Measurements from ENCODE around the gene CFLAR.
"Not testable (repeated sequence)": the region's sequence is repeated elsewhere in the genome, so short reads cannot be mapped to it uniquely, and the experiment has no call there.

Gene CFLAR

DNA sequence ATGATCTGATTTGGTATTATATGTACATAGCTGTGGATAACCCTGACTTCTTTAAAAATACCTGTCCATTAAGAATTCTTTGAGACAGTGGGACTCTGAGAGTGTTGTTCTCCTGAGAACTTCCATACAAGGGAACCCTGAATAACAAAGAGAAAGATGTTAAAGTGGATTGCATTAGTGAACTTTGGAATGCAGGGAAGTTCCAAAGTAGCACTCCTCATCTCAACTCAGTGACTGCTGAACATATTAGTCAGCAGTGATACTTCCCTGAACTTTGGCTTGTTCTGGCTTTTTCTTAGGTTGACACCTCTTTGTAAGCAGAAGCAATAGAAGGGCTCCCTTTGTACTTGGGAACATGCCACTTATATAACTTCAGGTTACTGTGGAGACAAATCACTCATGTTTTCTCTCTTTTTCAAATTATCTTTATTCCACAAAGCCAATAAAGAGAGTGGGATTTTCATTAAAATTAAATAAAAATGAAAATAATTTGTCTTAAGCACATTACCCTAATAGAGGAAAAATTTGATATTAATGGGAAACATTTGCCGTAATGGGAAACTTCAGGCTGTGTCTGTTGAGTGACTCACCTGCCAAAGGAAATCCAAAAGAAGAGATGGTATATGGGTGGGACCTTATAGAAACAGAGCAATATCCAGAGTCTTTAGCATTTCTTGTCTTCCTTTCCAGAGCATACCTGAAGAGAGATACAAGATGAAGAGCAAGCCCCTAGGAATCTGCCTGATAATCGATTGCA lies 33.3 kb downstream of the CFLAR start:
- peak; percentile 54 for DNase-seq (ENCODE audit: low spot score)

GRCh38 chr2:201149821-201150165 lies 33.8 kb downstream of the CFLAR start:
- peak; percentile 23 for DNase-seq (ENCODE audit: low spot score)

DNA sequence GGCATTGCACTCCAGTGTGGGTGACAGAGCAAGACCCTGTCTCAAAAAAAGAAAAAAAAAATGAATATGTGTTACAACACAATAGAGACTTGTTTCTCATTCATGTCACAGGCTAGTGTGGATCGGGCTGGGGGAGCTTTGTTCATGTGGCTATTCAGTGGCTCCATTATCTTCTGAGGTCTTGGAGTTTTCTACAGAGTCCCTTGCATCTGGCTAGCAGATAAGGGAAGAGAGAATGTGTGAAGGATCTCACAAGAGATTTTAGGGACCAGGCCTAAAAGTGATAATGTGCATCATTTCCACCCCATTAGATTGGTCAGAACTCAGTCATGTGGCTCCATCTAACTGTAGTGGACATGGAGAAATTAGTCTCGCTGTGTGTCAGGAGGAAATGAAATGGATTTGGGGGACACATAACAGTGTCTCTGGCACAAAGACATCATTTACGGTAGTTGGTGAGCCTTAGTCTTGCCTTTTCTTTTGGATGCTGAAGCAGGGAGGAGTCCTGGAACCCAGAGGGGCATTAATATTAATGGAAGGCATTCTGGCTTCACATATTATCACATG lies 34.6 kb downstream of the CFLAR start:
- DNase-seq (ENCODE audit: low spot score): no peak

DNA sequence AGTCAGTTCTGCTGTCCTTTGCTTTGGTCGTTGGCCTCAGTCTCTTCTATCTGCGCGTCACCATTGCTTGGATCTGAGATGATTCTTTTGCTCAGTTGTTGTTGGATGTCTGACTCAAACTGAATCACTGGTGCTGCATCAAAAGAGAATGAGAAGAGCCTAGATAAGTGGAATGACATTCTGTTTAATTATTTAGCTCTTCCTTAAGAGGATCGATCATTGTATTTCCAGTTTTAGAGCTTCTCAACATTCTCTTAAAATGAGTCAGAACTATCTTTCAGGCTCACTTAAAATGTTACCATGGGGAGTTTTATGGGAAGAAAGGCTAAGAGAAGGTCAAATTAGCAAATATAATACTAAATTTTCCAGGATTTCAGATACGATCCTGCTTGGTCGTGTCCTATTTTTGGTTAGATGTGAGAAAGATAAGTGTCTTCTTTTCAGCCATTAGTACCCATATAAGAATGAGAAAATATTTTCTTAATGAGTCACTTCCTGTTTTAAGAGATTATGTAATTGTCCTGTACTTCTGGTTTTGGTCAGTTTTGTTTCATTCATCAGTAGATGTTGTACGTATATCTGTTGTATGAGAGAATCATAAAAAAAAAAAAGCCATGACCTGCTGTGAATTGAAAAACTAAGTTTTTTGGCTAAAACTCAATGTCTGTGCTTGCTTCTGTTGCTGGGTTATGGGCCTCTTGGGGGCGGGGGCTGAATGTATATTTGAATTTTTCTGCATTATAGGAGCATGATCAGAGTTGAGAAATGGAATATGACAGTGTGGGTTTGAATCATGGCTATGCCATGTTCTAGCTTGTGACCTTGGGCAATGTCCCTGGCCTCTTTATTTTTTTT lies 35.4 kb downstream of the CFLAR start:
- peak; percentile 60 for DNase-seq (ENCODE audit: low spot score)

DNA sequence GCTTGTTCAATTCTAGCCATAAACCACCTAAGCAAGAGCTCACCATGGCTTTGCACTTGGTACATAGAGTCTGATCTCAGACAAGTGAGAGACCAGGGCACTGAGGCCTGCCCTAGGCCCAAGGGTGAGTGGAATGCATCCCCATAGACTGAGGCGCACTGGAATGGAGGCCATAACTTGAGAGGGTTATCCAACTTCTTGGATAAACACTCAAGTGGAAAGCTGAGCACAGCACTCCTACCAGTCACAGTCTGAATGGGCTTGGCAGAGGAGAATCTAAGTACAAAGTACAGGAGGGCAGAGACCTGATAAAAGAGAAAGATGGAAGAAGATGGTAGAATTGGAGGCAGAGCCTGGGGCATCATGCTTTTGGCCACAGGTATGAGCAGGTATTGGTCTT lies 36.6 kb downstream of the CFLAR start:
- no peak for DNase-seq (ENCODE audit: low spot score)

DNA sequence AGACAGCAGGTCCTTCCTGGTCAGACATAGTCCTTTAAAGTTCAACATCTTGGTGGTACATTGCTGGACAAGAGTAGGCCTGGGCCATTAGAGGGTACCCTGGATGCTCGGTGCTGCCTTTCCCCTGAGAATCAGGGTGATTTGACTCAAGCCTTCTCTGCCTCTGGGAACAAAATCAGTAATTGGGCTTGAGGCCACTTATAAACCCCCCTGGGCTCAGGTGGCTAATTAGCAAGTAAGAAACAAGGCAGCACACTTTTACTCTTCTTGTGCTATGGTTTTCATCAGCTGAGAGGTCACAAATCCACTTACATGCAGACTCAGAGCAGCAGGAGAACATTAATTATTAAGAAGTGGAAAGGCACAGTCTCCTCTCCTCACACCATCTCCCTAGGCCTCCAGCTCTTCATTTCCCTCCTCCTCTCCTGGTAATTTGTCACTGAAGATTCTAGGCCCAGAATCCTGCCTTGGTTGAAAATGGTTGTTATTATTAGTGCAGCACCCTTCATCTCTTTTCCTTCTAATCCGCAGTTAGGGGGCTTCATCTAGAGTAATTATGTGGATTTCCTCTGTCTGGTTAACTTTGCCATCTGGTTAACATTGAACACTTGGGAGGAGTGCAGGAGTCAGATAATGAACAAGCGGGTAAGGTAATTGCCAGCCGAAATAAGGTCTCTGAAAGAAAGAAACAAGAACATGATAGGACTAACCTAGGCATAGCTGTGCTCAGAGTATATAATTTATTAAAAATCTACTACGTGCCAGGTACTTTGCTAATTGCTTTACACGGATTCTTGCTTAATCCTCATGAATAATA lies 37.2 kb downstream of the CFLAR start:
- DNase-seq (ENCODE audit: low spot score): no peak

GRCh38 chr2:201154615-201155399 lies 38.8 kb downstream of the CFLAR start:
- no peak for DNase-seq (ENCODE audit: low spot score)

DNA sequence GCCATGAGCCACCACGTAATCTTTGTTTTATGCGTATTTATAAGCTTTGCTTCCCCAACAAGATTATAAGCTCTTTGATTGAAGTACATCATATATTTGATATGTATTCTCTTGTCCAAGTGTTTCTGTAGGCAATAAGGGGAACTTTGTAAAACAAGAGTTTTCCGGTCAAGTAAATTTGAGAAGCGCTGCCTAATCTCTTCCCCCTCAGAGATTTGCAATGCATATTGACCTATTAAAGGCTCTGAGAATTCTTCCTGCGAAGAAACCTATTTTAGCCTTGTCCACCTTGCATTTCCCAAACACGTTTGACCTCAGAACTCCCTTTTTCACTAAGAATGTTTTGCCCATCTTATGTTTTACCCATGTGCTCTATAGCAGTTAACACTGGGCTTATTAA lies 40.1 kb downstream of the CFLAR start:
- DNase-seq (ENCODE audit: low spot score): no peak

DNA sequence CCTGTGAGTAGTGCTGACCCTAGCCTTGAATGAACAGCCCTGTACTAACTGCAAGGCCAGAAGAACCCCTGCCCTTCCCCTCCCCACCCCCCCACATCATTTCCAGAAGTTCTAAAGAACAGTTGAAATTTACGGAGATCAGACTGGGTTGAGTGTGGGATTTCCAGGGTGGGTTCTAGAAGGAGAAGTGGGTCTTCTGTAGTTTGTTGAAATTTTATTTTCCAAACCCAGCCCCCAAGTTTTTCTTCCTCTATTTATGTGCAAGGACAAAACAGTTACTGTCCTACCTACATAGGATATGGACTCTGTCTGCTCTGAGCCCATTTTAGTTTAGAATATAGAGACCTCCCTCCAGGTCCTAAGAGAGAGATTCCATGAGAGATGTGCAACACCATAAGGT lies 40.7 kb downstream of the CFLAR start:
- DNase-seq (ENCODE audit: low spot score): no peak

- DNase-seq (ENCODE audit: low spot score): no peak
These were observed 41.7 kb downstream of the CFLAR start for GRCh38 chr2:201157694-201158093.

GRCh38 chr2:201158111-201158929 lies 42.4 kb downstream of the CFLAR start:
- DNase-seq (ENCODE audit: low spot score): peak; percentile 68

DNA sequence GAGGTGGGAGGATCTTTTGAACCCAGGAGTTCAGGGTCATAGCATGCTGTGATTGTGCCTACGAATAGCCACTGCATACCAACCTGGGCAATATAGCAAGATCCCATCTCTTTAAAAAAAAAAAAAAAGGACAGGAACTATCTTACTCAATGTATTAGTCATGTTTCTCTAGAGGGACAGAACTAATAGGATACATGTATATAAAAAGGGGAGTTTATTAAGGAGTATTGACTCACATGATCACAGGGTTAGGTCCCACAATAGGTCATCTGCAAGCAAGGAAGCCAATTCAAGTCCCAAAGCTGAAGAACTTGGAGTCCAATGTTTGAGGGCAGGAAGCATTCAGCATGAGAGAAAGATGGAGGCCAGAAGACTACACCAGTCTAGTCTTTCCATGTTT lies 48.2 kb downstream of the CFLAR start:
- DNase-seq (ENCODE audit: low spot score): no peak

- no peak for DNase-seq (ENCODE audit: low spot score)
These were observed 51.6 kb downstream of the CFLAR start for GRCh38 chr2:201167546-201167945.

GRCh38 chr2:201168496-201168895 lies 52.5 kb downstream of the CFLAR start:
- not testable (repeated sequence) for DNase-seq (ENCODE audit: low spot score)

GRCh38 chr2:201171259-201171814 lies 55.4 kb downstream of the CFLAR start:
- no peak for DNase-seq (ENCODE audit: low spot score)

DNA sequence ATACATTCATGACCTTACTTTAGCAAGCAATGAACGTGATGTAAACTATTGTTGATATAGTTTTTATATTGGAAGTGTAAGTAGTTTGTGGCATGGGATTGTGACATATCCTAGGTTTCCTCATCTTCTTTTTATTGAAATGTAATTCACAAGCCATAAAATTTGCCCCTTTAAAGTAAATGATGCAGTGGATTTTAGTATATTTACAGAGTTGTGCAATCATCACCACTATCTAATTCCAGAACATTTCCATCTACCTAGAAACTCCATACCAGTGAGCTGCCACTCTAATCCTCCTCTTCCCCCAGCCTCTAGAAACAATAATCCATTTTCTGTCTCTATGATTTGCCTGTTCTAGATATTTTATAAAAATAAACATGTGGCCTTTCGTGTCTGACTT lies 56.3 kb downstream of the CFLAR start:
- no peak for DNase-seq (ENCODE audit: low spot score)

GRCh38 chr2:201174687-201175086 lies 58.7 kb downstream of the CFLAR start:
- no peak for DNase-seq (ENCODE audit: low spot score)

DNA sequence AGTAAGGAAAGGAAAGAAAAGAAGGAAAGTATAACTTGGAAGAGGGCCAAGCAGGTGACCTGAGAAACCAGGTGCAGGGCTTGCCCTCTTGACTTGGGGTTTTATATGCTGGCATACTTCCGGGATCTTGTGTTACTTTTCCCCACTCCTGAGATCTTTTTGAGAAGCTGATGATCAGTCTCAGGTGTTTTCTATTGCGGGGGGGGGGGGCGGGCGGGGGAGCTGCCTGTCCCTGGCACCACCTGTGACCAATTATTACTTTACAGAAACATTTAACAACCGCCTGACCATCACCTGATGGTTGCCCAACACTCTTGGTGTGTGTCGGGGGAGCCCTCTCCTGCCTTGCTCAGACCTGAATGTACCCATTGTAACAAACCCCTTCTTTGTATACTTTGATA lies 60.1 kb downstream of the CFLAR start:
- no peak for DNase-seq (ENCODE audit: low spot score)

GRCh38 chr2:201180010-201180409 lies 64.0 kb downstream of the CFLAR start:
- DNase-seq (ENCODE audit: low spot score): no peak

GRCh38 chr2:201182650-201183364 lies 66.8 kb downstream of the CFLAR start, which contains the start of gene CASP10:
Gene CASP10 (plus strand): TSS chr2:201183141. CDS start chr2:201185778, 2,637 bp downstream.
- DNase-seq (ENCODE audit: low spot score): peak; percentile 74
